ENCODE results near the gene ADCY3.

The ADCY3 gene

GRCh38 chr2:24888177-24888576 is 31.9 kb downstream of the ADCY3 start:
- TF ChIP-seq CTCF (IDR thresholded peaks at IDR 0.05; ENCODE audit: insufficient read depth, low read depth, low read length, missing control alignments): no peak
- H3K4me3 ChIP-seq (ENCODE audit: low read length): no peak overlapping the region
- no peak for DNase-seq (ENCODE audit: low read depth)

- DNase-seq (ENCODE audit: low read depth): no peak
- H3K4me3 ChIP-seq (ENCODE audit: low read length): no peak overlapping the region
- TF ChIP-seq CTCF (IDR thresholded peaks at IDR 0.05; ENCODE audit: insufficient read depth, low read depth, low read length, missing control alignments): no peak
Observed at GRCh38 chr2:24887307-24887874, 32.6 kb downstream of the ADCY3 start.

- no peak for TF ChIP-seq CTCF (IDR thresholded peaks at IDR 0.05; ENCODE audit: insufficient read depth, low read depth, low read length, missing control alignments)
- DNase-seq (ENCODE audit: low read depth): no peak
- no peak overlapping the region for H3K4me3 ChIP-seq (ENCODE audit: low read length)
Observed at GRCh38 chr2:24886691-24887304, 33.2 kb downstream of the ADCY3 start.

GRCh38 chr2:24886126-24886501 is 33.9 kb downstream of the ADCY3 start:
- no peak for DNase-seq (ENCODE audit: low read depth)
- H3K4me3 ChIP-seq (ENCODE audit: low read length): no peak overlapping the region
- no peak for TF ChIP-seq CTCF (IDR thresholded peaks at IDR 0.05; ENCODE audit: insufficient read depth, low read depth, low read length, missing control alignments)

GRCh38 chr2:24885221-24886125 is 34.6 kb downstream of the ADCY3 start:
- no peak overlapping the region for H3K4me3 ChIP-seq (ENCODE audit: low read length)
- no peak for DNase-seq (ENCODE audit: low read depth)
- TF ChIP-seq CTCF (IDR thresholded peaks at IDR 0.05; ENCODE audit: insufficient read depth, low read depth, low read length, missing control alignments): no peak

- TF ChIP-seq CTCF (IDR thresholded peaks at IDR 0.05; ENCODE audit: insufficient read depth, low read depth, low read length, missing control alignments): no peak
- peak; percentile 36 for DNase-seq (ENCODE audit: low read depth)
- H3K4me3 ChIP-seq (ENCODE audit: low read length): no peak overlapping the region
Observed at GRCh38 chr2:24883946-24884345, 36.1 kb downstream of the ADCY3 start.

All from epithelial cell of esophagus (primary cell).